ENCODE results near the gene CNTNAP2.

GRCh38 chr7:147681530-147681929 lies 1564.9 kb downstream of the CNTNAP2 start:
- TF ChIP-seq CTCF (IDR thresholded peaks at IDR 0.05) (no peak), POLR2A (IDR thresholded peaks at IDR 0.05) (no peak)

Measured in lower leg skin (tissue), 3 donors.